Tibial nerve (tissue), 4 donors: ENCODE results near the gene EPHB4. TPM values are rescaled to one million over a fixed set of nuclear protein-coding genes. Genes with fewer than 3 reads are reported as not detected.

Experiments used
- DNase-seq, 2 donors: peaks; one replicate each; pipeline ENCODE4 v3.0.0-alpha.2; 2019; ENCODE audit warnings: low spot score in 2 of 2
- H3K27ac ChIP-seq, 4 donors: fragments of 200-600 bp; sonication (generic) in 3 of 4; one replicate each; pipeline ENCODE4 v1.5.1; 2017 to 2019; ENCODE audit warnings: mild to moderate bottlenecking in 1 of 4
- H3K27me3 ChIP-seq, 2 donors: fragments of 200-600 bp; sonication (generic) in 1 of 2; one replicate each; pipeline versions ENCODE4 v1.5.1 to v1.6.0; 2017 to 2019
- H3K36me3 ChIP-seq, 3 donors: fragments of 200-600 bp; sonication (generic); one replicate each; pipeline ENCODE4 v1.5.1; 2018 to 2019
- H3K4me1 ChIP-seq, 4 donors: fragments of 200-600 bp; sonication (generic) in 3 of 4; one replicate each; pipeline ENCODE4 v1.5.1; 2017 to 2019
- H3K4me3 ChIP-seq, 4 donors: fragments of 200-600 bp; sonication (generic) in 3 of 4; one replicate each; pipeline ENCODE4 v1.5.1; 2017 to 2019; ENCODE audit warnings: mild to moderate bottlenecking in 1 of 4, moderate library complexity in 1 of 4
- H3K9me3 ChIP-seq, 4 donors: fragments of 200-600 bp; sonication (generic) in 3 of 4; one replicate each; pipeline ENCODE4 v1.5.1; 2017 to 2019
- CTCF ChIP-seq, 5 experiments: fragments of 200-600 bp in 3 of 5; fragments of 450-650 bp in 2 of 5; sonication (generic) in 3 of 5; IDR thresholded peaks; one replicate each; pipeline ENCODE4 v1.5.1; 2016 to 2019; ENCODE audit warnings: antibody characterized with exemption in 5 of 5, mild to moderate bottlenecking in 3 of 5, moderate library complexity in 2 of 5
- EP300 ChIP-seq, 2 donors: sonication (generic); formaldehyde crosslinking; IDR thresholded peaks; one replicate each; pipeline ENCODE4 v1.6.1; 2017; ENCODE audit warnings: antibody characterized with exemption in 2 of 2, mild to moderate bottlenecking in 1 of 2
- POLR2A ChIP-seq, 2 donors: fragments of 450-650 bp; IDR thresholded peaks; one replicate each; pipeline ENCODE4 v1.6.1; 2017; ENCODE audit warnings: antibody characterized with exemption in 2 of 2, mild to moderate bottlenecking in 2 of 2, moderate library complexity in 2 of 2
- WGBS, 2 donors: methylation state at CpG; one replicate each; pipeline ENCODE4 v1.1.5; 2018; 5-methylcytosine and 5-hydroxymethylcytosine counted together
- total RNA-seq, 4 donors: library from RNA; depleted of rRNA; stranded (reverse); fragments of >200 nt; gene quantifications; one replicate each; pipeline ENCODE4 v1.1.0, GENCODE V29; 2016

EPHB4 gene
- total RNA-seq, 4 donors from 2014 or later, result 15.5 to 37.5 (median 25.9) TPM

GRCh38 chr7:100794741-100795140 is 32.6 kb downstream of the EPHB4 start:
- DNase-seq, result no peak
- Histone ChIP-seq H3K36me3 (no peaks in the 10 kb centered on the region), H3K4me3 (no peak overlapping the region), H3K27ac (no peak overlapping the region), H3K4me1 (peaks cover 0 to 9% (median 0%) of the 10 kb centered on the region in 4 donors), H3K9me3 (no peaks in the 10 kb centered on the region), H3K27me3 (peaks cover 0 to 23% of the 10 kb centered on the region in 2 donors)
- TF ChIP-seq CTCF (IDR thresholded peaks at IDR 0.05) (no peak), POLR2A (IDR thresholded peaks at IDR 0.05) (no peak), EP300 (IDR thresholded peaks at IDR 0.05) (no peak)
- WGBS, 2 donors, result 17 to 20% methylated on average over 3 of the region's 3 CpGs

- WGBS, 2 donors, result 66% methylated on average over 18 of the region's 18 CpGs
- Histone ChIP-seq H3K4me1 (peaks cover 0 to 2% (median 0%) of the 10 kb centered on the region in 4 donors), H3K9me3 (no peaks in the 10 kb centered on the region), H3K27me3 (peaks cover 0 to 22% of the 10 kb centered on the region in 2 donors), H3K36me3 (no peaks in the 10 kb centered on the region), H3K27ac (no peak overlapping the region), H3K4me3 (no peak overlapping the region)
- no peak for TF ChIP-seq EP300 (IDR thresholded peaks at IDR 0.05)
- TF ChIP-seq CTCF (IDR thresholded peaks at IDR 0.05), result no peak
- no peak for TF ChIP-seq POLR2A (IDR thresholded peaks at IDR 0.05)
- DNase-seq, result no peak
Measured at GRCh38 chr7:100793806-100794660, 33.3 kb downstream of the EPHB4 start.

- Histone ChIP-seq H3K27ac (no peak overlapping the region), H3K36me3 (no peaks in the 10 kb centered on the region), H3K9me3 (no peaks in the 10 kb centered on the region), H3K4me1 (no peaks in the 10 kb centered on the region), H3K27me3 (peaks cover 0 to 23% of the 10 kb centered on the region in 2 donors), H3K4me3 (no peak overlapping the region)
- no peak for TF ChIP-seq EP300 (IDR thresholded peaks at IDR 0.05)
- no peak for TF ChIP-seq POLR2A (IDR thresholded peaks at IDR 0.05)
- TF ChIP-seq CTCF (IDR thresholded peaks at IDR 0.05), result no peak
- whole genome bisulfite sequencing, 2 donors, result 81 to 83% methylated on average over 25 to 26 of the region's 26 CpGs
- no peak for DNase-seq
Measured at GRCh38 chr7:100791881-100792666, 35.2 kb downstream of the EPHB4 start.

GRCh38 chr7:100789055-100789454 is 38.3 kb downstream of the EPHB4 start:
- WGBS, 2 donors, result 42 to 44% methylated on average over 9 of the region's 9 CpGs
- peaks cover 0 to 43% of the 10 kb centered on the region in 2 donors for H3K27me3 ChIP-seq

More at GRCh38 chr7:100789055-100789454, 38.3 kb downstream of the EPHB4 start:
- Histone ChIP-seq H3K4me1 (no peaks in the 10 kb centered on the region), H3K27ac (no peak overlapping the region), H3K4me3 (no peak overlapping the region), H3K9me3 (peaks cover 0 to 14% (median under 1%) of the 10 kb centered on the region in 4 donors), H3K36me3 (no peaks in the 10 kb centered on the region)
- no peak for TF ChIP-seq CTCF (IDR thresholded peaks at IDR 0.05)
- TF ChIP-seq EP300 (IDR thresholded peaks at IDR 0.05), result no peak
- TF ChIP-seq POLR2A (IDR thresholded peaks at IDR 0.05), result no peak
- no peak for DNase-seq
